ENCODE data around the gene KIF9. TPM values are rescaled to one million over a fixed set of nuclear protein-coding genes. Genes with fewer than 3 reads are reported as not detected.

The KIF9 gene
- 1 to 10 TPM; 5.4 to 7.3 (median 6.4) TPM for total RNA-seq

- peaks cover 42 to 63% (median 54%) of the 10 kb centered on the region in 4 donors for H3K4me1 ChIP-seq
- intact Hi-C loops (cut with DNase I) = loop anchor here (5.0 kb wide), 1 partner anchor 120 kb away; the partner anchor contains the start of gene SETD2
Measured at GRCh38 chr3:47282424-47283192, at the start of gene KIF9, which contains the start of gene KLHL18. Gene KIF9, minus strand, starts transcription at chr3:47282799. Its CDS starts 5,425 bp downstream, at chr3:47277374. Gene KLHL18, plus strand, starts transcription at chr3:47282944. Its CDS starts 22 bp downstream, at chr3:47282966.

DNA sequence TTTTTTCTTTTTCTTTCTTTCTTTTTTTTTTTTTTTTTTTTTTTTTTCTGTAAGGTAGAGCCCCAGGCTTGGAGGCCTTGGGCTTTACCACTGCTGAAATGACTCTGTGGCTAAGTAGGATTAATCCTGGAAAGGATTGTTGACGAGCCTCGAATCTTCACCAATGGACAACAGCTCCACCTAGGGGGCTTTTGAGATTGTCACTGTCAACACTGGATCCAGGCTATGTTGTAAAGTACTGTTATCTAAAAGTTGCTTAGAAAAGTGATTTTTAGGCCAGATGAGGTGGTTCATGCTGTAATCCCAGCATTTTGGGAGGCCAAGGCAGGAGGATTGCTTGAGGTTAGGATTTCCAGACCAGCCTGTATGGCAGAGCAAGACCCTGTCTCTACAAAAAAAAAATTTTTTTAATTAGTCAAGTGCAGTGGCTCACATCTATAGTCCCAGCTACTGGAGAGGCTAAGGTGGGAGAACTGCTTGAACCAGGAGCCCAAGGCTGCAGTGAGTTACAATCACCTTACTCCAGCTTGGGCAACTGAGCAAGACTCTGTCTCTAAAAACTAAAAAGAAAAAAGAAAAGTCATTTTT, 41.8 kb upstream of the KIF9 start:
- H3K27me3 ChIP-seq = no peaks in the 10 kb centered on the region
- no peak for DNase-seq (ENCODE audit: extremely low spot score)
- no CpG with 5 or more reads among the region's 2 CpGs for WGBS
- peaks cover 13 to 89% (median 80%) of the 10 kb centered on the region in 4 donors for H3K36me3 ChIP-seq
- H3K9me3 ChIP-seq = no peaks in the 10 kb centered on the region
- H3K27ac ChIP-seq (replicated peaks in 1 of 4) = peak overlapping the region in 1 of 4 donors; percentile 43
- peaks cover 0 to 9% (median 6%) of the 10 kb centered on the region in 4 donors for H3K4me1 ChIP-seq
- no peak overlapping the region for H3K4me3 ChIP-seq
- intact Hi-C loops (cut with DNase I) = no loop called here
- TF ChIP-seq POLR2A (IDR thresholded peaks at IDR 0.05; ENCODE audit: low read depth) (no peak), CTCF (IDR thresholded peaks at IDR 0.05) (peak; percentile 56 to 73 (median 61)), EP300 (IDR thresholded peaks at IDR 0.05) (no peak), POLR2AphosphoS5 (IDR thresholded peaks at IDR 0.05) (peak in 1 of 2 donors; percentile 17)

More at GRCh38 chr3:47282424-47283192, at the start of gene KIF9, which contains the start of gene KLHL18:
- Histone ChIP-seq H3K4me3 (peak within 1 kb of the TSS; percentile 68 to 91 (median 82)), H3K27ac (replicated peaks in 1 of 4) (peak within 1 kb of the TSS; percentile 89 to 95 (median 94)), H3K36me3 (peaks cover 0 to 10% (median 4%) of the 10 kb centered on the region in 4 donors), H3K9me3 (no peaks in the 10 kb centered on the region), H3K27me3 (no peaks in the 10 kb centered on the region)
- WGBS = 0% methylated on average over 34 of the region's 82 CpGs
- peak; percentile 98 for DNase-seq (ENCODE audit: extremely low spot score)
- TF ChIP-seq POLR2A (IDR thresholded peaks at IDR 0.05; ENCODE audit: low read depth) = no peak
- peak; percentile 82 to 90 for TF ChIP-seq POLR2AphosphoS5 (IDR thresholded peaks at IDR 0.05)
- peak; percentile 19 for TF ChIP-seq EP300 (IDR thresholded peaks at IDR 0.05)
- TF ChIP-seq CTCF (IDR thresholded peaks at IDR 0.05) = peak in 2 of 3 experiments; percentile 16 to 19

DNA sequence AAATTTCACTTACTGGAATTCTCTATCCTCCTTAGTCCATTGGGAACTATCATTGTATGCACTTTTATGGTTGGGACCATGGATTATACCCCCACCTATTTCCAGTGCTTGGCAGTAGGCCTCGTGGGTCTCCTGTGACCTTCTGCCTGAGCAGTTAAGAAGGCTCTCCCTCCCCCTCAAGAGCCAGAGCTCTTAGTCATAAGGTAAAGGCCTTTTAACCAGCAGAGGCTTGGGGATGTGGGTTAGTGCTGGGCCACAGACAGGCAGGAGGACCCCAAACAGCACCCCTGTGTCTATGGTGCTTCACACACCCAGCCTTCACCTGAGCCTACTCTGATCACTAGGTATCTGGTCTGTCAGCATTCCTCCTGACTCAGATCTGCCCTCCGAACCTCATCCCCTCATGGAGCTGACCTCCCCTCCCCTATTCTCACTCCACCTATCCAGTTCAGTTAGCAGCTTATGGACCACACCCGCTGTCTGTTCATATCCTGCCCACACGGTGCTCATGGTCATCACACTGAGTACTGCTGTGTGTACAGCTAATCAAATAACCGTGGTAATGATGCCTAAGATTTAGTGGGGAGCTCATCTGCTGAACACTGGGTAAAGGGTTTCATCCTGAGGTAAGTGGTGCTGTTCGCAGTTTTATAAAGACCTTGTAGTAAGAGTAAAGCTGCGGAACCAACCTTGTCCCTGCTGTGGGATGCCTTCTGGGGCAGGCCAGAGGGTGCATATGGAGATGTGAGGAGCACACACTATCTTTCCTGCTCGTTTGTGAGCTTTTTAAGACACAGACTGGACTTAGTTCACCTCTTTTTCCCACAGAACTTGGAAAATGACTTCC, 41.1 kb upstream of the KIF9 start:
- peaks cover 10 to 82% (median 74%) of the 10 kb centered on the region in 4 donors for H3K36me3 ChIP-seq
- intact Hi-C loops (cut with DNase I) = no loop called here
- H3K27ac ChIP-seq (replicated peaks in 1 of 4) = peak overlapping the region in 1 of 4 donors; percentile 43
- H3K9me3 ChIP-seq = no peaks in the 10 kb centered on the region
- TF ChIP-seq EP300 (IDR thresholded peaks at IDR 0.05) (no peak), POLR2A (IDR thresholded peaks at IDR 0.05; ENCODE audit: low read depth) (no peak), CTCF (IDR thresholded peaks at IDR 0.05) (no peak), POLR2AphosphoS5 (IDR thresholded peaks at IDR 0.05) (no peak)
- no peak overlapping the region for H3K4me3 ChIP-seq
- no peaks in the 10 kb centered on the region for H3K27me3 ChIP-seq
- H3K4me1 ChIP-seq = peaks cover 6 to 16% (median 14%) of the 10 kb centered on the region in 4 donors
- 85% methylated on average over 8 of the region's 8 CpGs for WGBS
- DNase-seq (ENCODE audit: extremely low spot score) = no peak

GRCh38 chr3:47319956-47320355, 37.4 kb upstream of the KIF9 start:
- peaks cover 6 to 52% (median 41%) of the 10 kb centered on the region in 4 donors for H3K36me3 ChIP-seq
- no peak overlapping the region for H3K4me3 ChIP-seq
- H3K4me1 ChIP-seq = peaks cover 14 to 37% (median 30%) of the 10 kb centered on the region in 4 donors
- no peaks in the 10 kb centered on the region for H3K9me3 ChIP-seq
- DNase-seq (ENCODE audit: extremely low spot score) = no peak
- 50% methylated on average over 2 of the region's 2 CpGs for WGBS
- TF ChIP-seq POLR2A (IDR thresholded peaks at IDR 0.05; ENCODE audit: low read depth) (no peak), EP300 (IDR thresholded peaks at IDR 0.05) (no peak), POLR2AphosphoS5 (IDR thresholded peaks at IDR 0.05) (no peak), CTCF (IDR thresholded peaks at IDR 0.05) (no peak)
- H3K27me3 ChIP-seq = no peaks in the 10 kb centered on the region
- no peak overlapping the region for H3K27ac ChIP-seq (replicated peaks in 1 of 4)
- intact Hi-C loops (cut with DNase I) = no loop called here
